ENCODE measurements around the gene SLC38A10. TPM values are rescaled to one million over a fixed set of nuclear protein-coding genes. Genes with fewer than 3 reads are reported as not detected.

The SLC38A10 gene
- total RNA-seq, 4 donors from 2014 or later: 24.5 to 56.5 (median 28.8) TPM

GRCh38 chr17:81276781-81277180, 18.3 kb downstream of the SLC38A10 start:
- no peak overlapping the region for H3K27ac ChIP-seq
- ATAC-seq (no peak), DNase-seq (no peak)
- in situ Hi-C loops (cut with MboI; ENCODE audit: low sequenced_read_pairs in 4 of 4) (no loop called here), intact Hi-C loops (cut with DNase I; ENCODE audit: low total_unique reads) (no loop called here)
- no peak overlapping the region for H3K4me3 ChIP-seq
- peaks cover 0 to 61% of the 10 kb centered on the region in 2 donors for H3K36me3 ChIP-seq
- no peaks in the 10 kb centered on the region for H3K9me3 ChIP-seq
- TF ChIP-seq CTCF (IDR thresholded peaks at IDR 0.05 in 4 of 5, conservative IDR thresholded peaks at IDR 0.05 in 1 of 5): no peak
- no peak for TF ChIP-seq POLR2A (IDR thresholded peaks at IDR 0.05)
- H3K27me3 ChIP-seq: no peaks in the 10 kb centered on the region
- no peaks in the 10 kb centered on the region for H3K4me1 ChIP-seq

- H3K27ac ChIP-seq: no peak overlapping the region
- H3K27me3 ChIP-seq: no peaks in the 10 kb centered on the region
- ATAC-seq (no peak), DNase-seq (no peak)
- in situ Hi-C loops (cut with MboI; ENCODE audit: low sequenced_read_pairs in 4 of 4) (loop anchor here in 2 of 4 donors (25.0 kb wide), 2 partner anchors 213 to 338 kb away; no protein-coding TSS in a partner anchor), intact Hi-C loops (cut with DNase I; ENCODE audit: low total_unique reads) (no loop called here)
- no peaks in the 10 kb centered on the region for H3K4me1 ChIP-seq
- H3K9me3 ChIP-seq: no peaks in the 10 kb centered on the region
- H3K36me3 ChIP-seq: peaks cover 0 to 58% of the 10 kb centered on the region in 2 donors
- TF ChIP-seq CTCF (IDR thresholded peaks at IDR 0.05 in 4 of 5, conservative IDR thresholded peaks at IDR 0.05 in 1 of 5): no peak
- no peak for TF ChIP-seq POLR2A (IDR thresholded peaks at IDR 0.05)
- H3K4me3 ChIP-seq: no peak overlapping the region
These were observed 20.6 kb downstream of the SLC38A10 start for GRCh38 chr17:81274471-81274855.

- H3K36me3 ChIP-seq: peaks cover 0 to 58% of the 10 kb centered on the region in 2 donors
- intact Hi-C loops (cut with DNase I; ENCODE audit: low total_unique reads): no loop called here
- no peak for DNase-seq
These were observed 21.2 kb downstream of the SLC38A10 start for GRCh38 chr17:81273698-81274470.

GRCh38 chr17:81272616-81273015, 22.5 kb downstream of the SLC38A10 start:
- in situ Hi-C loops (cut with MboI; ENCODE audit: low sequenced_read_pairs in 4 of 4) (loop anchor here in 2 of 4 donors (25.0 kb wide), 2 partner anchors 215 to 340 kb away; no protein-coding TSS in a partner anchor), intact Hi-C loops (cut with DNase I; ENCODE audit: low total_unique reads) (no loop called here)
- Histone ChIP-seq H3K36me3 (peaks cover 0 to 60% of the 10 kb centered on the region in 2 donors), H3K4me1 (no peaks in the 10 kb centered on the region), H3K4me3 (no peak overlapping the region), H3K27ac (no peak overlapping the region), H3K9me3 (no peaks in the 10 kb centered on the region), H3K27me3 (no peaks in the 10 kb centered on the region)
- no peak for ATAC-seq
- DNase-seq: no peak
- TF ChIP-seq POLR2A (IDR thresholded peaks at IDR 0.05) (no peak), CTCF (IDR thresholded peaks at IDR 0.05 in 4 of 5, conservative IDR thresholded peaks at IDR 0.05 in 1 of 5) (no peak)

More at GRCh38 chr17:81273698-81274470, 21.2 kb downstream of the SLC38A10 start:
- no peaks in the 10 kb centered on the region for H3K4me1 ChIP-seq
- H3K27me3 ChIP-seq: no peaks in the 10 kb centered on the region
- TF ChIP-seq CTCF (IDR thresholded peaks at IDR 0.05 in 4 of 5, conservative IDR thresholded peaks at IDR 0.05 in 1 of 5) (no peak), POLR2A (IDR thresholded peaks at IDR 0.05) (no peak)
- no peak for ATAC-seq
- no peak overlapping the region for H3K4me3 ChIP-seq
- in situ Hi-C loops (cut with MboI; ENCODE audit: low sequenced_read_pairs in 4 of 4): loop anchor here in 2 of 4 donors (25.0 kb wide), 2 partner anchors 213 to 338 kb away; no protein-coding TSS in a partner anchor
- H3K27ac ChIP-seq: no peak overlapping the region
- no peaks in the 10 kb centered on the region for H3K9me3 ChIP-seq
